Fibroblast of mammary gland (primary cell): Measurements from ENCODE around the gene PTH2.
"Not testable (repeated sequence)": the region's sequence is repeated elsewhere in the genome, so short reads cannot be mapped to it uniquely, and the experiment has no call there.

ENCODE experiments used
- DNase-seq: peaks from one replicate; pipeline ENCODE4 v3.0.0-alpha.2; 2010; ENCODE audit warnings: low read depth
- H3K4me3 ChIP-seq: 2 replicates; pipeline ENCODE4 v1.5.1; 2011; ENCODE audit warnings: low read depth, mild to moderate bottlenecking, low read length, moderate library complexity; ENCODE audit not compliant: control insufficient read depth
- CTCF ChIP-seq: conservative IDR thresholded peaks from 2 replicates; pipeline ENCODE4 v1.5.1; 2011; ENCODE audit warnings: low read depth, low read length, inconsistent platforms; ENCODE audit not compliant: control insufficient read depth, insufficient read depth

Gene PTH2

DNA sequence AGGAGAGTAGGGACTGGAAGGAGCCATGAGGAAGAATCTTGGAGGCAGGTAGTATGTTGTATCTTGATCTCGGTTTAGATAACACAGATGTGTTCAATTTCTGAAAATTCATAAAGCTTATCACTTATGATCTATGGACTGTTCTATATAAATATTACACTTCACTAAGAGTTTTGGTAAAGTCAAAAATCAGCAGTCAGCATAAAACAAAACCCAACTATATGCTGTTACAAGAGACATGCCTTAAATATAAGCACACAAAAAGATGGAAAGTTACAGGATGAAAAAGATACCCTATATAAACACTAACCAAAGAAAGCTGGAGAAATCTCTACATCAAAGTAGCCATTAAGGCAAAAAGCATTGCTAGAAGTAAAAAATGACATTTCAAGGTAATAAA lies 39.6 kb downstream of the PTH2 start:
- DNase-seq: no peak
- TF ChIP-seq CTCF: no peak

DNA sequence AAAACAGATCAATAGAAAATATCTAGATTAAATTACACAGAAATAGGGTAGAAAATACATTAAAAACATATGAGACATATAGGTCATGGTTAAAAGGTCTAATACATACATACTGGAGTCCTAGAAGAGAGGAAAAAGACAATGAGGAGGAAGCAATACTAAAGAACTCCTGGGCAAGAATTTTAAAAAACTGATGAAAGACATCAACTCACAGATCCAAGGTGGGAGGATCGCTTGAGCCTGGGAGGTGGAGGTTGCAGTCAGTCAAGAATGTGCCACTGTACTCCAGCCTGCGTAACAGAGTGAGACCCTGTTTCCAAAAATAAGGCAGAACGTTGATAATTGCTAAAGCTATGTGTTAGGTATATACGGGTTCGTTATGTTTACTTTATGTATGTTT lies 40.6 kb downstream of the PTH2 start:
- TF ChIP-seq CTCF: no peak

More for the DNA sequence above, 39.6 kb downstream of the PTH2 start:
- no peak overlapping the region for H3K4me3 ChIP-seq

DNA sequence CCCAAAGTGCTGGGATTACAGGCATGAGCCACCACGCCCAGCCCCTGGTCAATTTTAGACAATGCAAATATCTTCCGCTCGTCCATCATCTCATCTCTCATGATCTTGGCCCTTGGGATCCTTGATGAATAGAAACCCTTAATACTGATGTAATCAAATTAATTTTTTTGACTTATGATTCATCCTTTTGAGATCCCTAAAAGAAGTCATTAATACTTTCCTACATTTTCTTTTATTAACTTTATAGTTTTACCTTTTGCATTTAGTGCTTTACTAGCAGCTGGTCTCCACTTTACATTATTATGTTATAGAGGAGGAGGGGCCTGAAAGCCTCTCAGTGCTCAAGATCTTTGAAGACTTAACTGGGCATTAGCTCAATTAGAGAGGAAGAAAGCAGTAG lies 42.9 kb downstream of the PTH2 start:
- no peak for TF ChIP-seq CTCF
- DNase-seq: no peak

More for the DNA sequence above, 40.6 kb downstream of the PTH2 start:
- H3K4me3 ChIP-seq: no peak overlapping the region
- DNase-seq: no peak

GRCh38 chr19:49378512-49378911 lies 44.7 kb downstream of the PTH2 start:
- TF ChIP-seq CTCF: no peak

More for the DNA sequence above, 42.9 kb downstream of the PTH2 start:
- H3K4me3 ChIP-seq: no peak overlapping the region

DNA sequence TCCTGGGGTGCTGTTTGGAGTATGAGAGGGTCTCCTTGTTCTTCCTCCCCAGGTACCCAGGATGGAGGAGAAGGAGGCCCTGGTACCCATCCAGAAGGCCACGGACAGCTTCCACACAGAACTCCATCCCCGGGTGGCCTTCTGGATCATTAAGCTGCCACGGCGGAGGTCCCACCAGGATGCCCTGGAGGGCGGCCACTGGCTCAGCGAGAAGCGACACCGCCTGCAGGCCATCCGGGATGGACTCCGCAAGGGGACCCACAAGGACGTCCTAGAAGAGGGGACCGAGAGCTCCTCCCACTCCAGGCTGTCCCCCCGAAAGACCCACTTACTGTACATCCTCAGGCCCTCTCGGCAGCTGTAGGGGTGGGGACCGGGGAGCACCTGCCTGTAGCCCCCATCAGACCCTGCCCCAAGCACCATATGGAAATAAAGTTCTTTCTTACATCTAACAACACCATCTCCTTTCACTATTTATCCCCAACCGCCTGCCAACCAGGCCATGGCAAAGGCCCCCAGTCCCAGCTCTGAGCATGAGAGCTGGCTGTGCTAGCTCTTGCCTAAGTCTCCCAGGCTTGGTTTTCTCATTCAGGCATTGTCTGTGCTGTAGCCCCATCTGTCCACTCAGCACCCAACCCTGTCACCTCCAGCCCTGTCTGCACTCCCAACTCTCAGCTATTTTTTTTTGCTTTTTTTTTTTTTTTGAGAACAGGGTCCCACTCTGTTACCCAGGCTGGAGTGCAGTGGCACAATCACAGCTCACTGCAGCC lies 48.4 kb downstream of the PTH2 start:
- no peak overlapping the region for H3K4me3 ChIP-seq
- TF ChIP-seq CTCF: no peak
- DNase-seq: no peak

More at GRCh38 chr19:49378512-49378911, 44.7 kb downstream of the PTH2 start:
- no peak for DNase-seq
- H3K4me3 ChIP-seq: no peak overlapping the region

- not testable (repeated sequence) for H3K4me3 ChIP-seq, DNase-seq
Observed at GRCh38 chr19:49373174-49373573, 50.1 kb downstream of the PTH2 start.
